Stimulated activated CD8-positive, alpha-beta memory T cell treated with anti-CD3 and anti-CD28 coated beads, Interleukin-15, amount 100 ng/mL, for 1 hour (primary cell): ENCODE results near the gene PTTG1IP.

Experiments used
- DNase-seq: peaks from one replicate; pipeline ENCODE4 v3.0.0-alpha.2; 2020; ENCODE audit warnings: low read depth

Gene PTTG1IP

DNA sequence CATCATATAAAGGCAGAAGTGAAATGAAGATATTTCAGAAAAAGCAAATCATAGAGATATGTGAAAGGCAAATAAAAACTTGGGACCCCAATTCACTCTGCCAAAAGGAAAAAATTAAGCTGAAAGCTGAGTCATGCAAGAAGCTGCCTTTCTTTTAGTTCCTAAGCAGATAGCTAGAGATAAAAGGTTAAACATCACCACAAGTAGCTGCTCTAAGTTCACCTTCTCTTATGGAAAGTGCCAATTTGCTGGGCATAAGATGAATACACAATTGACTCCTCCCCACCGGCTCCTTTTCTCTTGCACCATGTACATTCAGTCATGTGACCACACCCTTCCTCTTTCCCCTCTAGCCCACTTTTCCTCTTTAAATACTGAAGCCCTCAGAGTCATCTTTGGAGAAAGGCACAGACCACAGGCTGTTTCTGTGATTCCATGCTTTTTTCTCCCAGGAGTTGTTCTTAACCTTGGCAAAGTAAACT, 50.3 kb downstream of the PTTG1IP start:
- no peak for DNase-seq

DNA sequence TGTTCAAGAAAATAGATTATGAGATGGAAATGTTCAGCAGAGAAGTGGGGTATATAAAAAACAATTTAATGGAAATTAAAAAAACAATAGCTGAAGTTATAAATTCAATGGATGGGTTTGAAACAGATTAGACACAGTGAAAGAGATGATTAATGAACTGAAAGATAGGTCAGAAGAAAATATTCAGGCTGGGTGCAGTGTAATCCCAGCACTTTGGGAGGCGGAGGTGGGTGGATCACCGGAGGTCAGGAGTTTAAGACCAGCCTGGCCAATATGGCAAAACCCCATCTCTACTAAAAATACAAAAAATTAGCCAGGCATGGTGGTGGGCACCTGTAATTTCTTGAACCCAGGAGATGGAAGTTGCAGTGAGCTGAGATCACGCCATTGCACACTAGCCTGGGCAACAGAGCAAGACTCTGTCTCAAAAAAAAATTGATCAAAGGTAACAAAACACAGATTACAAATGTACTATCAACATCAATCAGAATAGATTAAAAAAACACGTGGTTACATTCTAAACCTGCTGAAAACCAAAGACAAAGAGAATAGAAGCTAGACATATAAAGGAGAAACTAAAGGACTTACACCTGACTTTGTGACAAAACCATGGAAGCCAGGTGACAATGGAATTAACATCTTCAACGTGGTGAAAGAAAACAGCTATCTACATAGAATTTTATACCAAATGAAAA, 50.9 kb downstream of the PTTG1IP start:
- DNase-seq = no peak

DNA sequence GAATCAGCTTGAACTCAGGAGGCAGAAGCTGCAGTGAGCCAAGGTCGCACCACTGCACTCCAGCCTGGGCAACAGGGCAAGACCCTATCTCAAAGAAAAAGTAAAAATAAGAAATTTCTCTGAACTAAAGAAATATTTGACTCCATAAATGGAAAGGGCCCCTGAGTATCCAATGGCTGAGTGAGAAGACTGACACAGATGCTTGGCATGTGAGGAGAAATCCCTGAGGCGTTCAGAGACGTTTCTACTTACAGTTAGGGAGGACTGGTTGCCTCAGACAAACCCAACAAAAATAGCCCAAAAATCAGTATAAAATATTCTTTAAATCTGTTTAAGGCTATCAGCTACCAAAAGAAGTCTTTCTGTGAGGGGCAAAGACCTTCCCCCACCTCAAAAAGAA, 52.6 kb downstream of the PTTG1IP start:
- DNase-seq = no peak

DNA sequence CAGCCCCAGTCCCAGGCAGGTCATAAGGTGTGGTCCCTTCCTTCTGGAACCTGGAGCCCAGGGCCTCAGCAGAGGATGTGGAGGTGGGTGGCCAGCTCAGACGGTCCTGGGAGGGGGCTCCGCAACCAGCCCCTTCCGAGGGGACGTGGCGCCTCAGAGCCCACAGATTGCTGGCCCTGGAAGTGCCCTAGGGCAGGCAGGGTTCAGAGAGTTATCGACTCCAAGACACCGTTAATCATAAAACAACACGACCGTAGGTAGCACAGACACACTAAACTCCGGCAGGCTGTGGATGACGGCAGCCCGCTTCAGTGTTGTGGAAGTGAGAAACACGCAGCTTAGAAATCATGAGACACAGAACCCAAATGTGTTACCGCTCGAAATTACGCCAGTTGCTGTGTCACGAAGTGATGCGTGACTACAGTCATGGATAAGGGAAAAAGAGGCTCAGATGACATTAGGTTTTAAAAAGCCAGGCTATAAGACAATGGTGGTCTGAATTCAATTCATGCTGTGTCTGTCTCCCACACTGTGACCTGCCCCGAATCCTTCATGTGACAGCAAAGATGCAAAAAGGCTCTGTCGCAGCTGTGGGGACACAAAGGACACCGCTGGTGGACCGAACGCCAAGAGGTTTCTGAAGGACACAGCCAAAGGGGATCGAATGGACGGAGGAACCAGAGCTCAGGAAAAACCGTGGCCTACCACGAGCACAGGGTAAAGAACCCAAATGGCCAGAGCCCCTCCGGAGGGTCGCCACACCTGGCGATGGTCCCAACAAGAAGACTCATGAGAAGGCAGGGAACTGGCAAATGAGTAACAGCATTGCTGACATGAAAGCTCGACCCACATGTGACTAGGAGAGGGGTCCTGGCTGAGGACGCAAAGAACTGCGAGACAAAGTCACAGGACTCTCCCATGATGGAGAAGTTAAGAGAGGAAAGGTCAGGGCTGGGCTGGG, 53.9 kb downstream of the PTTG1IP start:
- no peak for DNase-seq

DNA sequence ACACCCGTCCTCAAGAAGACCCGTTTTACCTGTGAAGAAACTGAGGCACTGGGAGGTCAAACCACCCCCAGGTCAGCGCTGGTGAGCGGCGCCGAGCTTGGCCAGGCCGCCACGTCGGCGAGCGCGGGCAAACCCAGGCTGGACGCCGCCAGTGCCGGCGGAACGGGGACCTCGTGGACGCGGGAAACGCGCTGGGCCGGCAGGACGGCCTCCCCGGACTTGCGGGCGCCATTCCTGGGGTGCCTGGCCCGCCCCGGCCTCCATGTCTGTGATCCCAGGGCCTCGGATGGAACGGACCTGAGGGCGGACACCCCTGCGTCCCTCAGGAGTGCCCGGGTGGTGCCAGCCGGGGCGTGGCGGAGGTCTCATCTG, 54.9 kb downstream of the PTTG1IP start:
- no peak for DNase-seq

DNA sequence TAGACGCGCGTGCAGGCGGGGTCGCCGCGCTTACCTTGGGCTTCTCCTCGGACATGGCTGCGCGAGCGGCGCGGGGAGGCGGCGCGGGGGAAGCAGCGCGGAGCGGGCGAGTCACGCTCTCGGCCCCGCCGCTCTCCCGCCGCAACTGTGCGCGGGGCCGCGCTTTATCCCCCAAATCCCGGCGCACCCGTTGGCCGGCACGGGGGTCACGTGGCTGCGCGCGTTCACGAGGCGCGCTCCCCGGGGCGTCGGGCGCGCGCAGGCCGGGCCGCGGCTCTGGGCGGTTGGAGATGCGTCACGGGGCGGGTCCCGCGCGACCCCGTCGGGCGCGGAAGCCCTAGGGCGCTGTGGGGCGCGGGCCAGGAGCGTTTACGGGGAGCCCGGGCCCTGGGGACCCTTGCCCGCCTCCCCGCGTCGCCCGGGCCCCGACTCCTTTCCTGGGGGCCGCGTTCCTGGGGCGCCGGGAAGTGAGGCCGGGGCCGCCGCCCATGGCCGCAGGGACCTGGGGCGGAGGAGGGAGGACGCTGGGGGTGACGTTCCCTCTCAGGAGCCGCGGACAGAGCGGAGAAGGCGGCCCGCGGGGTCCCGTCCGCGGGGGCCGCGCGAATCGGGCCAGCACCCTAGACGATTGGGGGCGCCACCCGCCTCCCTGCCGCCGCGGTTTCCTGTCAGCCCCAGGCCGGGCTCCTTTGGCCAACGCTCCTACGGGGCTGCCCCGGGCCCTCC, 55.4 kb downstream of the PTTG1IP start, which contains the start of gene SUMO3:
Gene SUMO3 (minus strand): TSS at position 149 of the 726 bp plus-strand sequence. CDS start 94 bp downstream, at position 55.
- peak; percentile 58 for DNase-seq

DNA sequence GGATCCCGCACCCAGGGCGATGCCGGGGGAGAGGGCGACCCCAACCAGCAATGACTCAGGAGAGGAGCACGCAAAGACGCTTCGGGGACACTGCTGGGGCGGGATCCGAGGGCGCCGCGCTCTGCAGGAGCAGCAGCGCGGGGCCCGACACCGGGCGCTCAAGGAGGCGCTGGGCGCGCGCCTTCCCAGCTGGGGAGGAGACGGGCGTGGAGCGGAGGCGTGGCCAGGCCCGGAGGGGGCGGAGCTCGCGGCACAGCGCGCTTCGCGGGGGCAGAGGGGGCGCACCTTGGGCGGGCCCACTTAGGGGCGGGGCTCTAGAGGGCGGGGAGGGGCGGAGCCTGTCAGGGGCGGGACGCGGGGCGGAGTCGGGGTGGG, 56.0 kb downstream of the PTTG1IP start:
- peak; percentile 85 for DNase-seq

DNA sequence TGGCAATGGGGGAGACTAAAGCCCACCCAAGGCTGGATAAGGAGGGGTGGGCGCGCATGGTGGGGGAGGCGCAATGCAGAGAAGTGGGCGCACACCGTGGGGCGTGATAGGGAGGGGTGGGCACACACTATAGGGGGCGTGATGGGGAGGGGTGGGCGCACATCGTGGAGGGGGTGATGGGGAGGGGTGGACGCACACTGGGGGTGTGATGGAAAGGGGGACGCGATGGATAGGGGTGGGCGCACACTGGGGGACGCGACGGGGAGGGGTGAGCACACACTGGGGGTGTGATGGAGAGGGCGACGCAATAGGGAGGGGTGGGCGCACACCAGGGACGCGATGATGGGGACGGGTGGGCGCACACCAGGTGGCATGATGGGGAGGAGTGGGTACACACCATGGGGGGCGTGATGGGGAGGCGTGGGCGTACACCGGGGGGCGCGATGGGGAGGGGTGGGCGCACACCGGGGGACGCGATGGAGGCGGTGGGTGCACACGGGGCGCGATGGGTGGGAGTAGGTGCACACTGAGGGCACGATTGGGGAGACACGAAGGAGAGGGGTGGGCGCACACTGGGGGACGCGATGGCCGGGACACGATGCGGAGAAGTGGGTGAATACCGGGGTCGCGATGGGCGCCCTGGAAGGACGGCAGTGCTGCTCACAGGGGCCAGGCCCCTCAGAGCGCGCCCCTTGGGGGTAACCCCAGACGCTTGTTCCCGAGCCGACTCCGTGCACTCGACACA, 56.6 kb downstream of the PTTG1IP start:
- no peak for DNase-seq

DNA sequence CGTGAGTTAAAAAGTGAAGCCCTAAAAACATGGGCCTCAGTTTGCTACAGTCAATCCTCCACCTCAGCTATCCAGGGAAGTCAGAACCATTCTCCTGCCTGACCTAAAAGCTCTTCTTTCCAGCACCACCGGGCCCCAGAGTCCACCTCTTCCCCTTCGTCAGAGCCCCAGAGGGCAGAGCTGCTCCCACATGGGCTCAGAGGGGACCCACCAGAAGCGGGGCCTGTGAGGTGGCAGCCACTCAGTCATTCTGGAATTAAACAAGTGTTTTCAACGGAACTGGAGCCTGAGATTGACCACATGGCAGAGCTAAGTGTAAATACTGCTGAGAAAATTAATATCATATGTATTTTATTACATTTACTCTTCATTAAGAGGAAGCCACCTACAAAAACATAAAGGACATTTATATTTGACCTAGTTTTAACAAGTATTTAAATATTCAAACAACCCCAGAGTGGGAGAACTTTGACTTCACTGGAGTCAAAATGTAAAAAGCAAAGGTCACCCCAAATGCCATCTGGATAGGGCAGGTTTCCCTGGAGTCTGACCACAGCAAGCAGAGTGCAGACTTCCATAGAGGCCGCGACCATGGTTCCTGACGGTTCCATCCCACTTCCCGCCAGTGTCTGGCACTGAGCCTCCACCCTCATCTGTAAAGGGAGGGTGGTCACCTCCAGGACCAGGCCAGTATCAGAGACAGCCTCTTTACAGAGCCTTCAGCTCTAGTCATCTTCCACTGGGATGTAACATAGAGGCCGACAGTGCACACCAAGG, 57.5 kb downstream of the PTTG1IP start:
- DNase-seq = no peak

DNA sequence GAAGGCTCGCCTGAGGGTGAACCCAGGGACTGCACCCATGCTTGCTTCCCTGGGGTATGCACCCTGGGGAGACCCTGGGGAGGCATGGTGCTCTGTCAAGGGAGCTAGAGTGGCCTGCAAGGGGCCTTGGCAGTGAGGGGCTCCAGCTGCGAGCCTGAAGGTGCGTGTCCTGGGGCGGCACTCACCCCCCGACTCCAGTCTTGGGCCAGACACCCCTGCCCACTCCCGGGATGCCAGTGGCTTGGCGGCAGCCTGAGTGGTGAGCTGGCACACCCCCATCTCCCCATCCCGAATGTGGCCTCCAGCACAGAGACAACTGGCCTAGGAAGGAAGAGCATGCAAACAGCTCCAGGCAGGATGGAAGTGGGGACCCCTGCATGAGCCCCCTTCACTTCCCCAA, 58.3 kb downstream of the PTTG1IP start:
- no peak for DNase-seq

DNA sequence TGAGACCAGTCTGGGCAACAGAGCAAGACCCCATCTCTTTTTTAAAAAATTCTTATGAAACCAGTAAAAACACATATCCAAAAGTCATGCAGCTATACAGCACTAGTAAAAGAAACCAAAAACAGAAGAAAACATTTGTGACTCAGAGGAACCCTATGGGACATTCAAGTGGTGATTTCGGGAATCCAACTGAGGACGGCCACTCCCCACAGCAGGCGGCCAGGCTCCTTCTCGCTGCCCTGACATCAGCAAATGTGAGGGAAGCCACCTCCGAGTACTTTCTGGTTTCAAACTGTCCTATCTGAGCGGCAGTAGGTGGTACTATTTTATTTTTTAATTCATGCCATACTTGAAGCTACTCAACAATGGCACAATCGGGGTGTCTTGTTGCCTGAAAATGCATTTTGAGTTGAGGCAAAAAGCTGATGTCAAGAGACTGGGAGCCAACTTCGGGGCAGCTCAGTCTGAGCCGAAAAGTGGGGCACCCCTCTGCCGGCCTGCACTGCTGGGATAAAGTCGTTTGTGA, 58.9 kb downstream of the PTTG1IP start:
- no peak for DNase-seq

DNA sequence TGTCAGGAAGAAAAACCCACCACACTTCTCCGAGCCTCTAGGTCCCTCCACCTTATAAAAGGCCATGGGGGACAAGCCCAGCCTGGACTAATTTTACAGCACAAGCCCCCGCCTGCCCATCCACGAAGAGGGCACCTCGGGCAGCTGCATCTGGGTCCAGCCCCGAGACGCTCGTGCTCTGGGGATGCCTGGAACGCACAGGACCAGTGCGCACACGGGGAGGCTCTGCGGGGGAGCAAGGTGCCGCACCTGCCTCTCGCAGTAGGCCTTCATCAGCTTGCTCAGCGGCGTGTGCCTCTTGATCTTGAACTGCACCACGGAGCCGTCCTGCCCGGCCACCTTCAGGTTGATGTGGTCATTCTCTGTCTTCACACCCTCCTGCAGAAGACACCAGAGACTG, 59.8 kb downstream of the PTTG1IP start:
- DNase-seq = no peak

DNA sequence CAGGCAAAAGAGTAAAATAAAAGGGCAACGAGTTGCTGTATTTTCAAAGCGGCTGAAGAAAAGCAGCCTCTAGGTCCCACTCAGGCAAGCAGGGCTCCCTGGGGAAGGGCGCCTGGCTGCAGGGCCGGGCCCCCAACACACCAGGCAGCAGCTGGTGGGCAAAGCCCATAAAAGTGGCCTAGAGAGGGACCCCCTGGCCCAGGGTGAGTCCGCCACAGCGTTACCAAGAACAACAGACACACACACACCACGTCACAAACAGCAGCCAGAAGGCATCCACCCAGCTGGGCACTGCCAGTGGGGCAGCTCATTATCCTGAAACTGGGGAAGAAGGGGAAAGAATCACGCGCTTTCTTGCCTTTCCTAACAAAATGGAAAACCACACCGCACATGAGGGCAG, 60.3 kb downstream of the PTTG1IP start:
- no peak for DNase-seq

DNA sequence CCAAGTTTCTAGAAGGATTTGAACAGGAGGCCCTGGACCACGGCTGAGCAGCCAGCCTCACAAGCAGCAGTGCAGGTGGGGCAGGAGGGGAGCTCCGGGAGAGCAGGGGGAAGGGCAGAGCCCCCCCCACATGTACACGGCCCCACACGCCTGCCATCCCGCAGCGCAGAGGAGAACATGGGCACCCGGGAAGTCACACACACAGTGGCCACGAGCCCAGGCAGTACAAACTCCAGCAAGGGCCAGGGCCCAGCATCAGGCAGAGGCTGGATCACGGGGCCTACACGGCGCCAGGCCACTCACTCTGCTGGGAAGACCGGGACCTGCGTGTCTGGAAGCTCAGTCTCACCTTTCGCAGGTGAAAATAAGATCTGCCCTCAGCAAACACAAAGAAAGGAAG, 60.9 kb downstream of the PTTG1IP start:
- no peak for DNase-seq

DNA sequence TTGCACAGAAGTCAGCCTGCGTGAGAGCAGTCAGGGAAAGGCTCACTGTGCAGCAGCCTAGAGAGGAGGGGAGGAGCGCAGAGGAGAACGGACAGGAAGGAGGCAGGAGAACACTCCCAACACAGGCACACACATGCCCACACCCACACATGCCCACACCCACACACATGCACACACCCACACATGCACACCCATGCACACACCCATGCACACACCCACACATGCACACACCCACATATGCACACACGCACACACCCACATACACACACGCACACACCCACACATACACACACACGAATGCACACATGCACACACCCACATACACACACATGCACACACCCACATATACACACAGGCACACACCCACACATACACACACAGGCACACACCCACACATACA, 62.7 kb downstream of the PTTG1IP start:
- DNase-seq = no peak

DNA sequence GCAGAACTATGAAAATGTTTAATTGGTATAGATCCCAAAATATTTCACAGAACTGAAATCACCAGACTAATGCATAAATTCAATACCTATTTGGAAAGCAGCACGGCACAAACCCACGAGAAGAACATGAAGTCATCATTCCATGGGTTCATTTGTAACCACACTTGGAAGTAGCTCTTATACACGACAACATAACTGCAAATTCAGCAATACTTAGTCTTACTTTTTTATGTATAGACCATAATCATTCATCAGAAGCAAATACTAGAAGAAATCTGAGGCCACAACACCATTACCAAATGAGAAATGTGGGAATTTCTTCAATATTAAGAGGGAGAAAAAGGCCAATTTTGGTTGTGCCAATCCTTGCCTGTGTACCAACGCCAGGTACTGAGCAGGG, 67.6 kb downstream of the PTTG1IP start:
- no peak for DNase-seq

DNA sequence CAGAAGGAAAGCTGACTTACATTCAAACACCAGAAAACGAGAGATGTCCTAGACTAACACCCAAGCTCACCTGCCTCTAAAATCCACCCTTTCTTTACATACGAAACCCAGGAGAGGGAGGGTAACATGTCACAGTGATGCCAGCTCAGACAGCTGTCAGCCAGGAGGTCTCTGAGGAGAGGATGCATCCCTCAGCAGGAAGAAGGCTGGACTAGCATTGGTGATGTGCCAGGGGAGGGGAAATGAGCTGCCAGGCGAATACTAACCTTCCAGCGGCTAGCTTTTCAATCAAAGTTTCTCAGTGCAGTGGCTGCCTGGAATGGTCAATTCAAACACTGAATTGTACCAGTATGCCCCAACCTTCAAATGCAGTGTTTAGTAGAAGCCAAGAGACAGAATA, 68.3 kb downstream of the PTTG1IP start:
- no peak for DNase-seq

DNA sequence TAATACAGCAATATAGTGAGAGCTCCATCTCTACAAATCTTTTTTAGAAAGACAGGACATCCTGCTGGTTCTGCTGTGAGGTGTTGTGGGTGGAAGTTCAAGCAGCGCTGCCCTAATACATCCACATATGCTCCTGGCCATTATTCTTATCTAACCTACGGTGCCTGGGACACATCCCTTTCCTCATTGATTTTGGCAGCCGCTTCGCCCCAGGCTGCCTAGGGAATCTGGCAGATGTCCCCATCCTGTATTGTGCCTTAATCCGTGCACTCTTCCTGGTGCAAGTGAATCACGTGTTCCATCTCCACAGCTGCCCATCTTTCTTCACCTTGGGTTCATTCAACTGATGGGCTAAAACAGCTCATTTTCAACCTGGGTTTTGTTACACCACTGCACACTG, 68.7 kb downstream of the PTTG1IP start:
- no peak for DNase-seq

DNA sequence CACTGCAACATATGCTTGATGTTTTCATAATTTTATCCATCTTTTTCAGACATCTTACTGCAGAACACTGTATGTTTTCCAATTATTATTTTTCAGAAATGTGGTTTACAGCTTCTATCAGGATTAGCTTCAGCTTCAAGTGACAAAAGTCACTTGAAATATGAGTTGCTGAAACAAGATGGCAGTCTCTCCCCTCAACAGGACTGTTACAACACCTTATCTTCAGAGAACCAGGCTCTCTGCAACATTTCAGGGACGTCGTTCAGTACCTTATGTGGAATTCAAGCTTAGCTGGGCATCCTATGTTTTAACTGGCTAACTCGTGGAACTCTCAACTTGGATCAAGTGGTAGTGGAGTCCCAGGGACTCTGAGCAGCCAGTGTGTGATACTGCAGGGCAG, 69.8 kb downstream of the PTTG1IP start:
- no peak for DNase-seq

DNA sequence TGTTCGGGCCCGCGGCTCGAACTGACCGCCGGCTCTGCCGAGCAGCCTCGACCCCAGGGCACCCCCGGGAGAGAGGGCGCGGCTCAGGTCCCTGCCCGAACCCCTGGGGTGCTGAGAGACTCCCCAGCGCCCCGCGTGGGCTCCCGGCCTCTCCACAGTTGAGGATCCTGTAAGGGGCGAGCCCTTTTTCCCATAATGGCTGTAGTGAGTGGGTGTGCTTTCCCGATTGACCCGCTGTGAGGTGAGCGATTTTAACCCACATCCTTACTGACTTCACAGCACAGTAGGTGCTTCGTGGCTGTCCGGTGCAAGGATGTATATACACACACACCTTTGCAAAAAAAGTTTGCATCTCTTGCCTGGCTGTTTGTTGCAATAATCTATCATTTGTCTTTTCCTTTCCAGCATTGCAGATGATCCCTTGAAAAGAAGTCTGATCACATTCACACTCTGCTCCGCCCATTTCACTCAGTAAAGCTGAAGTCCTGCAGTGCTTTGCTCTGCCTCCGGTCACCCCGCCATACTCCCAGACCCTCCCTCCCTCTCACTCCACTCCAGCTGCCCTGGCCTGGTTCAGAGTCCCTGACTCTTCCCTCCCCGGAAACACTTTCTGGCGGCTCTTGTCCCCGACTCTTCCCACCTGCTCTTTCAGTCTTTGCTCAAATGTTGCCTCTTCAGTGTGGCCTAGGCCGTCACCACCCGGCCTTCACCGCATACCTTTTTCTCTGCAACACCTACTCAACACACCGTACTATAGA, 70.9 kb downstream of the PTTG1IP start:
- no peak for DNase-seq
